ENCODE measurements around the gene RTN4R.

The RTN4R gene

DNA sequence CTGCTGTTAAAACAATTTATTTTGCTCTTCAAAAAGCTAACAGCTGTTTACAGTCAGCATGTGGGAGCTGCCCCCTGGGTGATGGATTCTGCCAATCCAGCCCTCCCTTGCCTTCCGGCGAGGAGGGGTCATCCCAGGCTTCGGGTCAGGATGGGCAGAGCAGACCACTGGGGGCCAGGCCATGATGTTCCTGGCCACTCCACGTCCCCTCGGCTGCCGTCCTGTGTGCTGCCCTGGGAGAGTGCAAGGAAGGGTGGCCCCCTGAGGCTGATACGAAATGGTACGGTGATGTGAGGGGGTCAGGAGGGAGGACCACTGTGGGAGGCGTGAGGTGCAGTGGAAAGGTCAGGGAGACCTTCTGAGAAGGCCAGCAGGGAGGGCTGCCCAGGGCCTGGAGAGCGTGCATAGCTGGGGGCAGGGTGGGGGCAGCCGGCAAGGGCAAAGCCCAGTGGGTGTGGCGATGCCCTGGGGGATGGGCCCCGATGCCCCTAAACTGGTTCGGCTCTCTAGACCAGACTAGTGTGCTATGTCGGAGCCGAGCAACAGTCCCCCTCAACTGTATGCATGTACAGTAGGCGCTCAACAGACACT, 41.3 kb downstream of the RTN4R start:
- DNase-seq: no peak

DNA sequence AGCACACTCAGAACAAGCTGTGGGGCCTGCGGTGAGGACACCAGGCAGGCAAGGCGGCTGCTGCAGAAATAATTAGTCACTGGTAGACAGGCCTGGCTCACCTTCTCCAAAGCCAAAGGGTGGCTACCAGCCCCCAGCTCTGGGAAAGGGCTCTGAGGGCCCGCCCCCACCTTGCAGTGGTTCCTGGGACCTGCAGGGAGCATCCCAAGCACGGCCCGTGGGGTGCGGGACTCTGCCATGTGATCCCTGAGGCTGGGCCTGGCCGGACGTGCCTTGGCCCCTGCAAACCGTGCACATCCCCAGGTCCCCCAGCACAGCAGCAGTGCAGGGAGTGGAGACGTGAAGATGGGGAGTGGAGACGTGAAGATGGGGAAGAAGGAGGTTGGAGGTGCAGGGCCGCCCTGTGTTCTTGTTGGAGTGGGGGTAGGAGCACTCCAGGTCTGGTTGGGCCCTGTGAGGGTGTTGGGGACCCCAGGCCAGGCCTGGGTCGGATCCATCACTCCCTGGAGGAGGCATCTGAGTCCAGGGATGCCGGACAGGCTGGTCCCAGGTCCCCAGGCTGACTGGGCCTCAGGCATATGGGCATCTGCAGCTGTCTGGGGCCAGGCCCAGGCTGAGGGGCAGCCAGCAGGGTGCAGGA, 41.9 kb downstream of the RTN4R start:
- no peak for DNase-seq

DNA sequence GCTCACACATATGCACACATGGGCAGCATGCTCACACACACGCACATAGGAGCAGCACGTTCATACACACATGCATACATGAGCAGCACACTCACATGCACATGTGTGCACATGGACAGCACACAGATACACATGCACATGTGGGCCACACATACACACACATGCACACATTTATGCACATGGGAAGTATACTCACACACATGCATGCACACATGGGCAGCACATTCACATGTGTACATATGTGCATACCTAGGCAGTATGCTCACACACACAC, 42.5 kb downstream of the RTN4R start:
- no peak for DNase-seq

DNA sequence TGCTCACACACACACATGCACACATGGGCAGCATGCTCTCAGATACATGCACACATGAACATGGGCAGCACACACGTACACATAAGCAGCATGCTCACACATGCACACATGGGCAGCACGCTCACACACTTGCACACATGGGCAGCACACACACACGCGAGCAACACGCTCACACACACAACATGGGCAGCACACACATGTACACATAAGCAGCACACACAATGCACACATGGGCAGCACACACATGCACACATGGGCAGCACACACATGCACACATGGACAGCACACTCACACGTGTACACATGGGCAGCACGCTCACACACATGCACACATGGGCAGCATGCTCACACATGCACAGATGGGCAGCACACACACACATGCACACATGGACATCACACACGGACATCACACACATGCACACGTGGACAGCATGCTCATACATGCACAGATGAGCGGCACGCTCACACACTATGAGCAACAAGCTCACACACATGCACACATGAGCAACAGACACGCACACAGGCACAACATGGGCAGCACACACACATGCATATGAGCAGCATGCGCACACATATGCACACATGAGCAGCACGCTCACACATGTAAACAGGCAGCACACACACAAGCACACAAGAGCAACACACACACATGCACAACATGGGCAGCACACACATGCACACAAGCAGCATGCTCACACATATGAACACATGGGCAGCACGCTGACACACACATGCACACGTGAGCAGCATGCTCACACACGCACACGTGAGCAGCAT, 43.0 kb downstream of the RTN4R start:
- no peak for DNase-seq

DNA sequence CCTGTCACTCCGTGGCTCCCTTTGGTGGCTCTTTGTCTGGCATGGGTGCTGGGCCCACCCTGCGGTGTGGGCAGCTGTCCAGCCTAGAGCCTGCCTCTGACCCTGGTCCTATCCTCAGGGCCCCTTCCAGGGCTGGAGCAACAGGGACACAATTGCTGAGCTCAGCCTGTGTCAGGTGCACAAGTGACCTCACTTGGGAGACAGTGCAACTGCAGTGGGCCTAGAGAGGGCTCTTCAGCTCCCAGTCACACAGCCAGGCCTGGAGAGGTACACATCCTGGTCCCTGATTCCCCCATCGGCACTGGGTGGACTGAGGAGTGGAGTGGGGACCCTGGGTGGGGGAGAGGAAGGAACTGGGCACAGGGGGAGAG, 43.9 kb downstream of the RTN4R start:
- no peak for DNase-seq

DNA sequence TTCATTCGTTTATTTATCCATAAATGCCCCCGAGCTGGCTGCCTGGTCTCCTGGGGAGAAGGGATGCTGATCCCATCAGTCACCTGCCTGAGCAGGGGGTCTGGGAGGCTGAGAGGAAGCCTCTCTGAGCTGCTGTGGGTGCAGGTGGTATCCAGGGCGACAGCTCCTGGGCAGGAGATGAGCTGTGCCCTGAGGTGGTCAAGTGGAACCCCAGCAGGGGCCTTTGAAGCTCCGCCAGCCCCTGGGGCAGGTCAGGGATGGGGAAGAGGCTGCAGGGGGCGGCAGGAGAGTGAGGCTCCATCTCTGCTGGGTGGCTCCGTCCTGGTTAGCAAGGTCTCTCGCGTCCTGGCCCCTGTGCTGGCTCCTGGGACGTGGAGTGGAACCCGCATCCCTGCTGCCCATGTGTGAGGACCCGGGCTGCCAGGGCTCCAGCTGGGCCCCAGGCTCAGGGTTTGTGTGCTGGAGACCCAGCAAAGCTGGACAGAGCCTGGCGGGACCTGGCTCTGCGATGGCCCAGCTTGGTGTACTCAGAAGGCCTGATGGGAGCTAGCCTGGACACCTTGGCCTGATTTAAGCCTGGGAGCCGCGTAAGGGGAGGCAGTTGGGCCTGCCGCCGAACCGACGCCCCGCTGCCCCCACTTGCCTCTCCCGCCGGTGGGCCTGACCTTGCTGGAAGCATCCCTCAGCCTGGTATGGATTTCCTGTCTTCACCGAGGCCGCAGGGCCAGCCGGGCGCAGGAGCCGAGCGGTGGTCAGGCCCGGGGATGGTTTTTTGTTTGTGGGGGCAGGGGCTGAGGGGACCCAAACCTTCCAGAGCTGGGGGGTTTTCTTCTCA, 44.5 kb downstream of the RTN4R start:
- no peak for DNase-seq

DNA sequence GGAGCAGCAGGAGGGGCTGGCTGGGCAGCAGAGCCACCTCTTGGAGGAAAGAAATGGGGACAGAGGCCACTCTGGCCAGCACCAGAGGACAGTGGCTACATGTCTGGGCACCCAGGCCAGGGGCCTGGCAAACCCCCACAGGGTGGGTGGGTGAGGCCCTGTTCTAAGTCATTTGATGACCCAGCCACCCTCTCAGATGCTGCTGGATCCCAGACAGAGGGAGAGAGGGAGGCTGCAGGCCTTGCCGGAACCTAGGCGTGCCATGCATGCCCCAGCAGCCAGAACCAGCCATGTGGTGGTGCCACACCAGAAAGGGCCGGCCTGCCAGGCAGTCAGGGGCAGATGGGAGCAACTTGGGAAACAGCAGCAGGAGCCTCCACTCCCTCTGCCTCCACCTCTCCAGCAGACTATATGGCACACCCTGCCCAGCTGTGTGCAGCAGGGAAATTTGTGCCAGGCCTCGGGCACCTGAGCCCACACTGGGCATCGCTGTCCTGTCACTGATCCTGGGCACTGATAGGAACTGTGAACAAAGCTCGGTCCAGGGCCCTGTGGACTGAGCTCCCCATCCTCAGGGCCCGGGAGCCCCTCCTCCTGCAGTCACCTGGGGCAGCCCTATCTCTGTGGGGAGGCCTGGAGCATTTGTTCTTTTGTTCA, 45.2 kb downstream of the RTN4R start:
- DNase-seq: no peak

DNA sequence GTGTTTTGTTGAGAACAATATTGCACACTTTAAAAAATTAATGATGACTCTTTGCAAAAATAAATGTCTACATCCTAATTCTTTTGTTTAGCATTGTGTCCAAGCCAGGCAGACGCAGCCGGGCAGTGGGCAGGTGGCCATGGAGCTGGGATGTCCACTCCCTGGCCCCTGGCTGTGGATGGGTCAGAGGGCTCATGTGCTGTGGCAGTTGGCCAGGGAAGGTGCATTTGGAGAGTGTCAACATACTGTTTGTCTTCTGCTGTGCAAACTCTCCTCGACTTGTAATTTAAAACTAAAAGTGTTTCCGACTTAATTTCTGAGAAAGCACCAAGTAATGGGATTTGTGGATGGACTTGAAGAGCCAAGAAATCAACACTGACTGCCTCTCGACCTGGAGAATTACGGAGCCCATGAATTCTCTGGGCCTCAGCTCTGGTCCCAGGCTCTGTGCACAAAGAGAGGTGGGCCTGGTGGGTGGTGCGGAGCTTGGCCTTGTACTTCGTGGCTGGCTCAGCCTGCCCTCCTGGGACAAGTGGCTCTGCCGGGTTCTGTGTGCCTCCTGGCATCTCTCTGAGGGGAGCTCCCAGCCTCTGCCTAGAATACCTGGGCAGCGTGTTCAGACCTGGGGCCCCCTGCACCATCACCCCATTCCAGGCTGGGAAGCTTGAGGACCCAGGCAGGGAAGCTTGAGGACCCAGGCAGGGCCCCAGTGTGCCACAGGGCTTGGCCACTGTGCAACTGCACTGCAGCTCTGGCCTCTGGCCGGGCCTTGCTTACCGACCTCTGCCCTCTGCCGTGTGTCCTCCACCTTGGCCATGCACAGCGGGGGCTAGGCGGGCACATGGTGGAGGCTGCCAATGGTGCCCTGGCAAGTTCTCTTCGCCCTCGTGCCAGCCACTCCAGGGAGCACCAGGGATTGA, 46.4 kb downstream of the RTN4R start:
- no peak for DNase-seq

DNA sequence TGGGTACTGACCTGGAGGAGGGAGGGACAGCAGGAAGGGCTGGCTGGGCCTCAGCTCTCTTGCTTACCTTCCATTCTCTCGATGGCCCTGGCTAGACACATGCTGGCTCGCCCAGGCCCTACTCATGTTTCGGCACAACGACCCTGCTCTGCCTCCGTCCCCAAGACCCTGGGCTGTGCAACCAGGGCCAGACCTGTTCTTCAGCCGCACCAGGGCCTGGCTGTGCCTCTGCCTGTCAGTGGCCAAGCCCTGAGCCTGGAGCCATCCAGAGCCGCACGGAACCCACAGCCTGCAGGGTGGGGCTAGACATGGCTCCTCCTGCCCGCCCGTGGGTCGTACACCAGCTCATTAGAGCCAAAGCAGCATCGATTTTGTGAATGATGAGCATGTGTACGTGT, 47.5 kb downstream of the RTN4R start:
- DNase-seq: no peak

DNA sequence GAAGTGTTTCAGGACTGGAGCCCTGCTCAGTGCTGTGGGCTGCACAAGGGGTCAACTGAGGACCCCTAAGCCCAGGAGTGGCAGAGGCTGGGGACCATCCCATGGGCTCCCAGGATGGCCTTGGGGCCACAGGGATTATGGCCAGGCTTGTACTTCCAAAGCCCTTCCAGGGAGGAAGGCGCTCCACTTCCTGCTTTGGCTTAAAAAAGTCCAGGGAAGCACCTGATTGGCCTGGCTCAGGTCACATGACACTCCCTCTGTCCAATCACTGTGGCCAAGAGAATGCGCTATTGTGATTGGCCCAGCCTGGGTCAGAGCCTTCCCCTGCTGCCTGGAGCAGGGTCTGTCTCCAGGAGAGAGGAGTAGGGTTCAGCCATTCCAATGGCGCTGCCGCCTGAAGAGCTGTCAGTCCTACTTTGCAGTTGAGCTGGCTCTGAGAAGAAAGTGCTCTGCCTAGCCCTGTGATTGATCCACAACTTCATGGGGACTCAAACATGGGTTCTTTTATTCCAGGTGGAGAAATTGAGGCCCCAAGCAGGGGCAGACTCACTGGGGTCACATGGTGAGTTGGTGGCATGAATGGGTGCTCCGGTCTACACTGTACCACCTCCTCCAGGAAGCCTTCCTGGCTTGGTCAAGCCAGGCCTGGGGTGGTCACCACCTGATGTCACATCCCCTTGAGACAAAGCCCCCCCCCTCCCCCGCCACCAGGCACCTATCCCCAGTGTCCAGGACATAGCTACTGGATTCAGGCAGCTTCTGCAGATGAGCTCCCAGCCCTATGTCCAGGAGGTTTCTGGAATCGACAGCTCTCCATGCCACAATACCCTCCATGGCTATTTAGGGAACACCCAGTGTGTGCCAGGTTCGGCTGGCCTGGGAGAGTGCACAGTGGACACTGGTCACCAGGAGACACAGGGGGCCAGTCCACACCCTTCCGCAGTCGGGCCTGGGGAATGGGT, 48.2 kb downstream of the RTN4R start:
- no peak for DNase-seq

DNA sequence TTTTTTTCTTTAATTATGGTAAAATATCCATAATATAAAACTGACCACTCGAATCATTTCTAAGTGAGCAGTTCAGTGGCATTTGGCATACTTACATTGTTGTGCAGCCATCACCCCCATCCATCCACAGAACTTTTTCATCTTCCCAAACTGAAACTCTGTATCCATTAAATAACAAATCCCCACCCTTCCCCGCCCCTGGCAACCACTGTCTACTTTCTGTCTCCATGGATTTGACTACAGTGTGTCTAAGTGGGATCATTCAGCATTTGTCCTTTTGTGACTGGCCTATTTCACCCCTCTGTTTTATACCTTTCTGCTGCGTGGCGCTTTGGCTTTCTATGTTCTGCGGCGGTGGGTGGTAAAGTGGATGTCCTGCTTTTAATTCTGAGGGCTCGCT, 49.1 kb downstream of the RTN4R start:
- DNase-seq: no peak

DNA sequence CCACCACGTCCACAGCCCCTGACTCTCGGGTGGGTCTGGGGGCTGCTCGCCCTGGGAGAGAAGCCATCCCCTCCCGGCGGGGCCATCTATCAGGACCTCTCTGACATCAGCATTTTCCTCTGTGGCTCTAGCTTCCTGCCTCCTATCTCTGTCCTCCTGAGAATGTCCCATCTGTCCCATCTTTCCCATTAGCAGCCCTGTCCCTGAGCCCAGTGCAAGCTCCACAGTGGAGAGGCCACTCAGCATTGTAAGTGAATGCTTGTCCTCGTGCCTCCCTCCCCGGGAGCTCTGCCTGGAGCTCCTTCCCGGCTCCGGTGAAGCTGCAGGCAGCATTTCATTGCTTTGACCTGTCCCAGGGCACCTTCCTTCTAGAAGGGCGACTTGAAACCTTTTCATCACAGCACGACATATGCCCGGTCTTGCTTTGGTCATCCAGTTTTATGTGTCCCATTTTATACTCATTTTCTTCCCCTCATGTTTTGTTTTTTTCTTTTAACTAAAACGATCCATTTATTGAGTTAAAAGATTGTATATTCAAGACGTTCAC, 49.7 kb downstream of the RTN4R start:
- no peak for DNase-seq

DNA sequence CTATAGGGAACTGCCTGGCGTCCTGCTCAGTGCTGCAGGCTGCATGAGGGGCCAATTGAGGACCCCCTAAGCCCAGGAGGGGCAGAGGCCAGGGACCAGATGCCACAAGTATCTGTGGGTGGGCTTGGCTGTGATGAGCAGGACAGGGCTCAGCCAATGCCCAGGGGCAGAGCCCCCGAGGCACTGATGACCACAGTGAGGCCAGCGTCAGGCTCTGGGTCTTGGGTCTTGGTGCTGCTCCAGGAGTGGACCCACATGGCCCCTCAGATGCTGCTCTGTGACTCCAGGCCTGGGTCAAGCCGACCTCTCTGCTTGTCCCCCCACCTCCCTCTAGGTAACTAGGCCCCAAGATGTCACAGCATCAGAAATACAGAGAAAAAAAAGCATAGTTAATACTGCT, 50.6 kb downstream of the RTN4R start:
- no peak for DNase-seq

DNA sequence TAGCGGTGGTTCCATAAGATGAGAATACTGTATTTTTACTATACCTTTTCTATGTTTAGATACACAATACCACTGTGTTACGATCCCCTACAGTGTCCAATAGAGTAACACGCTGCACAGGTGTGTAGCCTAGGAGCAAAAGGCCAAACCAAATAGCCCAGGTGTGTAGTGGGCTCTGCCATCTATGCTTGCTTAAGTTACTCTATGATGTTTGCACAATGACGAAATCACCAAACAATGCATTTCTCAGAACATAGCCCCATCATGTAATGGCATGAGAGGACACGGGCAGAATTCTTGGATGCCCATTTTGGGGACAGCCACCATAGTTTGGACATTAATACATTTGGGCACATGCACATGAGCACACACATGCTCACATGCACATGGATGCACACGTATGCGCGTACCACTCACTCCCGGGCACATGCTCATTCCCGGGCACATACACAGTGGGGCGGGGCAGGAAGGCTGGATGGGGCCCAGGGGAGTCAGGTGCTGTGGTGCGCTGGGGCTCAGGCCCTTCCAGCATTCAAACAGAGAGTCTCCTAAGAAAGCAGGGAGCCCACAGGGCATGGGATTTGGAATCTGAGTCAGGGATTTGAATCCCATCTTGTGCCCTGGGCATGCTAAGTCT, 51.1 kb downstream of the RTN4R start:
- no peak for DNase-seq

DNA sequence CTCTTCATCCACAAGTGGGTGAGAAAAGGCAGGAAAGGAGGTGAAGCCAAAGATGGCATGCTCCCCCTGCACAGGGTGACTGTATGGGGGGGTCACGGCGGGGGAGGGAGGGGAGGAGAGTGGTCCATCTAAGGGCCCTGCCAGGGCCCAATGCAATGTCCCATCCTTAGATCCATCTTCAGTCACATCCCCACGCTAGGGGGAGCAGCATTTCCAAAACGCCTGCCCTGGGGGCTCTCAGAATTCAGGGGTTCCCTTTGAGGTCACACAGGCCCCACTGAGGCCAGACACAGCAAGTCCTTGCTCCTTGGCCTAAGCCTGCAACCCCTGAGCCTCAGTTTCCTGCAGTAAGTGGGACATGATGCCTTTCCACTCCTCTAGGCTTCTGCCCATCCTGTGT, 52.4 kb downstream of the RTN4R start:
- no peak for DNase-seq

DNA sequence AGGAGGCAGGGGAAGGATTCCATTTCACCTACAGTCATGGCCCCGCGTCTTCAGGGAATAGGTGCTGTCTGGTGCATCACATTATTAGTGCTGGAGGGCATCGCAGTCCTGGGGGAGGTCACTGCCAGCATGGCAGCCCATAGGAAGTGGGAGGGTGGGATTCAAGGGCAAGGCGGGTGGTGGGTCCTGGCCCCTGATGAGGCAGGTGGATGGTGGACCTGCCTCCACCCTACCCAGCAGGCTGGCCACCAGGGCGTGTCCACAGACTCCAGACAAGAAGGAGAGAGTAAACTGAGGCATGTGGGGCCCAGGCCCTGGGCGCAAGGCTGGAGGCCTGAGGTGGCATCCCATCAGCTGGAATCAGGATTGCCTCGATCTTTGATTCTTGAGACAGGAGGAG, 53.3 kb downstream of the RTN4R start:
- no peak for DNase-seq

DNA sequence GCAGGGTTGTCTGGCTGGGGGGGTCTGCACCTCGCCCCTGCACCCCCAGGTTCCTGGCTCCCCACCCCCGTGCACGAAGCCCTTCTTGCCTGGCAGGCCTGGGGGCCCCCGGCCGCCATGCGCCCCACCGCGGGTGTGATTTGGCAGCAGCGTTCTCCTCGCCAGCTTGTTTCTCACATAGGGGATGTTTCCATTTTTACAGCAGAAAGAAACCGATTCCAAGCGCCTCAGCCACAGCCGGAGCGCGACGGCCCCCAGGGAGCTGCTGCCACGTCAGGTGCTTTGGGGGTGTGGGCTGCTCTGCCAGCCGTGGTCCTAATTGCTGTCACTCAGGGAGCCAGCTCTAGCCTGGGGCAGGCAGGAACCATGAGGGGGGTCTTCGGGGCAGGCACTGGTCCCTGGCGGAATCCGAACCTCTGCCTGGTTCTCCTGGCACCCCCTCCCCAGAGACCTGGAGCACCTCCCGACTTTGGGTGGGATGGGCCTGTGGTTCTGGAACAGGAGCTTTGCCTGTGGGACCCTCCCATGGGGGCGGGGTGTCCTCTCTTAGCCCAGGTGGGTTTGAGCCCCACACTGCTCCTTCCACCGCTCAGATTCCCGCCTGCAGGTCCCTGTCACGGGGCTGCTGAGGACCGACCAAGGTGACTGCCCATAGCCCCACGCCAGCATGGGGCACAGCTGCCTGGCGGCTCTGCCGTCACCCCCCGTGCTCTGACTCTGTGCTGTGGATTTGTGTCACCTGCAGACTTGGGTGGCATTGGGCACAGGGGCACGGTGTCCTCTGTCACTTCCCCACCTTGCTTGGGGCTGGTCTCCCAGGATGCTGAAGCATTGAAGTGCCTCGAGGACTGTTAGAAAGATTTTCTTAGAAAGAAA, 54.0 kb downstream of the RTN4R start:
- DNase-seq: no peak

DNA sequence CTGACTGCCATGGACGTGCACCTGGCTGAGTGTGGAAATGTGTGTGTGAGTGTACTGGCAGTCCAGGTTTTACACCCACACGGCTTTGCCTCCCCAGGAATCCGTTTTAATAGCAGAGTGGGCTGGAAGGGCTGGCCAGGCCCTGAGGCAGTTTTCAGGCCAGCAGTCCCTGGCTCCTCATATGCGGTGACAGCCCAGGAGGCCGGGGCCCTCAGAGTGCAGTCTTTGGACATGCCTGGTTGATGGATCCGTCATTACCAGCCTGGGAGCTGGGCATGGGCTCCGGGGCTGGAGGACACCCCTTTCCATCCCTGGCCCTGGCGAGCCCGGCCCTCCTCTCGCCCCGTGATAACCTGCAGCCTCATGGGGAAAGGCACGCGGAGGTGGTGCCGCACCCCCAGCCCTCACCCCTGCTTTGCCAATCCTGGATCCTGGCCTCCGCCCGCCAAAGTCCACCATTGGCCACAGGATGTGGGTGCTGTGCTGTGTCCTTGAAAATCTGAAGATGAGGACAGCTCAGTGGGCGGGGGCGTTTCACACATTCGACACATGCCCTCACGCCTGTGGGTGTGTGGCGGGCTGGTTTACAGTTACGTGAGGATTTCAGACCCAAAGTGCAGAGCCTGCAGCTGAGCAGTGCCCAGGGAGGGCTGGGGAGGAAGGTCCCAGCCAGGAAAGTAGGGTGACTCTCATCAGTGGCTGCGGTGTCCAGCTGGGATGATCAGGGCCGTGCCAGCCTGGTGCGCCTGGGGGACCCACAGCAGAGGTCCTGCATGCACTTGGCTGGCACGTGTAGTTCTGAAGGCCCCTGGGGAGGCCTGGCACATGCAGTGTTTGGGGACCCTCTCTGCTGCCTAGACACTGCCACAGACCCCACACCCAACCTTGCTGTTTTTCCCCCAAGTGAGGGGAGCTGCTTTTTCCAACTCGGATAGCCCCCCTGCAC, 55.1 kb downstream of the RTN4R start:
- DNase-seq: no peak

All from EL (cell line).